Spleen (tissue), 11 donors: ENCODE measurements around the gene GJA9. TPM values are rescaled to one million over a fixed set of nuclear protein-coding genes. Genes with fewer than 3 reads are reported as not detected.

Experiments
- DNase-seq: peaks from one replicate; pipeline ENCODE4 v3.0.0-alpha.2; 2020
- H3K27ac ChIP-seq, 8 donors: fragments of 200-600 bp; sonication (generic) in 7 of 8; 1 replicate in 4 of 8; 2 replicates in 4 of 8; pipeline versions ENCODE4 v1.5.0 to v1.8.0; 2016 to 2021; ENCODE audit warnings: inconsistent platforms in 4 of 8, mild to moderate bottlenecking in 4 of 8, moderate library complexity in 1 of 8
- H3K27me3 ChIP-seq, 7 donors: fragments of 200-600 bp; sonication (generic) in 6 of 7; replicated peaks in 1 of 7; 1 replicate in 4 of 7; 2 replicates in 3 of 7; pipeline versions ENCODE4 v1.5.0 to v1.8.0; 2016 to 2021; ENCODE audit warnings: inconsistent platforms in 3 of 7, mild to moderate bottlenecking in 1 of 7
- H3K36me3 ChIP-seq, 6 donors: fragments of 200-600 bp; sonication (generic) in 5 of 6; 1 replicate in 4 of 6; 2 replicates in 2 of 6; pipeline versions ENCODE4 v1.5.0 to v1.8.0; 2016 to 2021; ENCODE audit warnings: inconsistent platforms in 2 of 6
- H3K4me1 ChIP-seq, 6 donors: fragments of 200-600 bp; sonication (generic) in 5 of 6; 1 replicate in 3 of 6; 2 replicates in 3 of 6; pipeline versions ENCODE4 v1.5.0 to v1.8.0; 2016 to 2021; ENCODE audit warnings: inconsistent platforms in 3 of 6
- H3K4me3 ChIP-seq, 8 donors: fragments of 200-600 bp; sonication (generic) in 7 of 8; 1 replicate in 4 of 8; 2 replicates in 4 of 8; pipeline versions ENCODE4 v1.5.0 to v1.8.0; 2016 to 2021; ENCODE audit warnings: inconsistent platforms in 4 of 8, mild to moderate bottlenecking in 4 of 8, moderate library complexity in 2 of 8
- H3K9me3 ChIP-seq, 8 donors: fragments of 200-600 bp; sonication (generic) in 7 of 8; 1 replicate in 4 of 8; 2 replicates in 4 of 8; pipeline versions ENCODE4 v1.5.0 to v1.8.0; 2016 to 2021; ENCODE audit warnings: inconsistent platforms in 4 of 8
- POLR2A ChIP-seq, 3 donors: fragments of 450-650 bp; IDR thresholded peaks; one replicate each; pipeline ENCODE4 v1.5.1; 2017; ENCODE audit warnings: antibody characterized with exemption in 3 of 3, mild to moderate bottlenecking in 1 of 3
- POLR2AphosphoS5 ChIP-seq, 3 donors: sonication (generic); formaldehyde crosslinking; IDR thresholded peaks; one replicate each; pipeline ENCODE4 v1.5.1; 2017; ENCODE audit warnings: antibody characterized with exemption in 3 of 3
- WGBS, 5 donors: extraction: QIAGEN DNeasy Blood & Tissue Kit in 3 of 5; methylation state at CpG; one replicate each; pipeline versions ENCODE4 v1.1.5 to v1.1.7; 2013 to 2018; 5-methylcytosine and 5-hydroxymethylcytosine counted together
- intact Hi-C: fragments of 100-400 bp; cut with DNase I; formaldehyde crosslinking; loops from one replicate; pipeline ENCODE4 v1.15.0; 2023; ENCODE audit warnings: low total_unique reads
- polyA plus RNA-seq, 3 donors: library from polyadenylated mRNA; stranded (reverse); fragments of 200-250 nt; gene quantifications; one replicate each; pipeline ENCODE4 v1.2.1, GENCODE V29; 2013
- small RNA-seq, 4 donors: library from RNA; depleted of rRNA; stranded (forward); fragments of <200 nt; gene quantifications; one replicate each; pipeline ENCODE3, GENCODE V24; 2016
- total RNA-seq, 7 donors: library from RNA; depleted of rRNA in 3 of 7; stranded (reverse); fragments of >200 nt in 3 of 7; fragmentation: NEBNext Ultra II Directional in 4 of 7; extraction: Animal tissue kit (Norgen Biotek cat#: 25700) in 4 of 7; gene quantifications; one replicate each; pipeline versions ENCODE4 v1.1.0 to v1.2.1, GENCODE V29; 2016 to 2021
- TF ChIP-seq, protein P1 (sequence below), 11 experiments: fragments of 200-600 bp in 7 of 11; fragments of 450-650 bp in 4 of 11; sonication (generic) in 4 of 11; IDR thresholded peaks in 8 of 11; conservative IDR thresholded peaks in 3 of 11; 1 replicate in 7 of 11; 2 replicates in 4 of 11; pipeline versions ENCODE4 v1.4.0 to v1.8.0; 2016 to 2021; ENCODE audit warnings: antibody characterized with exemption in 11 of 11, inconsistent platforms in 4 of 11, mild to moderate bottlenecking in 1 of 11
- donor health status: healthy with polysubstance abuse.
- donor health status: DM: no; HTN: no; CAD: no; lungs with moderate emphysema.
- donor health status: DM: no; HTN: no; CAD: no.
- donor health status: Bipolar disorder and iron deficiency.
- donor health status: healthy.
- donor health status: DM: no; HTN: no; CAD: no.
- donor health status: DM: yes; HTN: yes; CAD: no.

GJA9 gene
- total and polyA plus RNA-seq, 10 donors, result 0.06 TPM; not detected in 9

DNA sequence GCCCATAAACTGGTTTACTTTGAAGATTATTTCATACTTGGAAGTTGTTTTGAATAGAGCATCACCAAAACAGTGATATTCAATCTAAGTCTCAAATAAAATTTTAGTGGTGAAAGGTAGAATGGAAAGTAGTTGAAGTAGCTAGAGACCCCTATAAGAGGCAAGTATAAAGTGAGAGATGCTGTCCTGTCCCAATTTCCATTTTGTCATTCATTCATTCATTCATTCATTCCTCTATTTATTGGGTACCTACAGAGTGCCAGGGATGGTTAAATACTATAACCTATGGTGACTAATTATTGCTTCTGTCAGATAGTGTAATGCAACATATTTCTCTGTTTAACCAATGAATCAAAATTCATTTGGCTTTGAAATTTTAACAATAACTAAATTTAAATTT lies 54.5 kb downstream of the GJA9 start:
- TF ChIP-seq POLR2A (IDR thresholded peaks at IDR 0.05) (no peak), POLR2AphosphoS5 (IDR thresholded peaks at IDR 0.05) (no peak)
- TF ChIP-seq, protein P1, sequence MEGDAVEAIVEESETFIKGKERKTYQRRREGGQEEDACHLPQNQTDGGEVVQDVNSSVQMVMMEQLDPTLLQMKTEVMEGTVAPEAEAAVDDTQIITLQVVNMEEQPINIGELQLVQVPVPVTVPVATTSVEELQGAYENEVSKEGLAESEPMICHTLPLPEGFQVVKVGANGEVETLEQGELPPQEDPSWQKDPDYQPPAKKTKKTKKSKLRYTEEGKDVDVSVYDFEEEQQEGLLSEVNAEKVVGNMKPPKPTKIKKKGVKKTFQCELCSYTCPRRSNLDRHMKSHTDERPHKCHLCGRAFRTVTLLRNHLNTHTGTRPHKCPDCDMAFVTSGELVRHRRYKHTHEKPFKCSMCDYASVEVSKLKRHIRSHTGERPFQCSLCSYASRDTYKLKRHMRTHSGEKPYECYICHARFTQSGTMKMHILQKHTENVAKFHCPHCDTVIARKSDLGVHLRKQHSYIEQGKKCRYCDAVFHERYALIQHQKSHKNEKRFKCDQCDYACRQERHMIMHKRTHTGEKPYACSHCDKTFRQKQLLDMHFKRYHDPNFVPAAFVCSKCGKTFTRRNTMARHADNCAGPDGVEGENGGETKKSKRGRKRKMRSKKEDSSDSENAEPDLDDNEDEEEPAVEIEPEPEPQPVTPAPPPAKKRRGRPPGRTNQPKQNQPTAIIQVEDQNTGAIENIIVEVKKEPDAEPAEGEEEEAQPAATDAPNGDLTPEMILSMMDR (IDR thresholded peaks at IDR 0.05 in 8 of 11, conservative IDR thresholded peaks at IDR 0.05 in 3 of 11), result no peak
- no peak overlapping the region for H3K27ac ChIP-seq

DNA sequence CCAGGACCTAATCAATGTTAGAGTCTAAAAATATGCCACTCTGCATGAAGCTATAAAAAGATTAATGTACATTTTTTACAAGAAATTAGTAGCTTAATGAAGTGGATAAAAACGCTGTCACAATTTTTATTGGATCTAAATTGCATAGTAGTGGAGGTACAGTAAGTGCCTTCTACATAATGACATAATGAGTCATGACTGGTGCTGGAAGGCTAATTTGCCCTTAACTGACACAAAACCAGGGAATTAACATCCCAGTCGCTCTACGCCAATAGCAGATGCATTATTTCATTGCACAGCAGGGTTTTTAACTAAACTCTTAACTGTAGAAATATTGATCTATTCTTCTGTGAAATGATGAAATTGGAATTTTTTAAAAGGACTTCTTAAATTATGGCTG lies 55.1 kb downstream of the GJA9 start:
- Histone ChIP-seq H3K4me3 (no peak overlapping the region), H3K36me3 (no peaks in the 10 kb centered on the region), H3K4me1 (peaks cover 0 to 5% (median 0%) of the 10 kb centered on the region in 6 donors), H3K27me3 (peaks cover 0 to 65% (median 0%) of the 10 kb centered on the region in 7 donors), H3K9me3 (no peaks in the 10 kb centered on the region), H3K27ac (no peak overlapping the region)
- 79 to 89% (median 88%) methylated on average over 3 of the region's 3 CpGs for WGBS, 5 donors
- no peak for DNase-seq
- intact Hi-C loops, result no loop called here
- TF ChIP-seq POLR2A (IDR thresholded peaks at IDR 0.05) (no peak), POLR2AphosphoS5 (IDR thresholded peaks at IDR 0.05) (no peak)
- TF ChIP-seq, protein P1 (IDR thresholded peaks at IDR 0.05 in 8 of 11, conservative IDR thresholded peaks at IDR 0.05 in 3 of 11), result no peak

More for the DNA sequence above, 54.5 kb downstream of the GJA9 start:
- no peak overlapping the region for H3K4me3 ChIP-seq
- no peak for DNase-seq
- H3K27me3 ChIP-seq, result peaks cover 0 to 59% (median 0%) of the 10 kb centered on the region in 7 donors
- H3K4me1 ChIP-seq, result peaks cover 0 to 5% (median 0%) of the 10 kb centered on the region in 6 donors
- no peaks in the 10 kb centered on the region for H3K36me3 ChIP-seq
- intact Hi-C loops, result no loop called here
- no peaks in the 10 kb centered on the region for H3K9me3 ChIP-seq

Small RNAs within 50 kb of the gene (small RNA-seq; reads per million reads assigned to genes)
- gene GJA9-MYCBP, result 0 reads per million in 4 donors
- gene RNU6-605P, result 0 reads per million in 4 donors

Other genes with a start within 250 kb of the GJA9 start
- 10 to 100 TPM; 17.3 to 28.1 (median 22.4) TPM for gene RRAGC, start 21.8 kb downstream of the GJA9 start, total RNA-seq
- gene RRAGC, start 21.8 kb downstream of the GJA9 start, polyA plus RNA-seq, result 10 to 100 TPM in 2 of 3 donors, 1 to 10 TPM in 1; 9.4 to 18.2 (median 13.2) TPM
- gene MYCBP, start 8.2 kb downstream of the GJA9 start, total RNA-seq, result 10 to 100 TPM in 5 of 7 donors, 1 to 10 TPM in 2; 8.1 to 20.9 (median 14.9) TPM
- gene MYCBP, start 8.2 kb downstream of the GJA9 start, polyA plus RNA-seq, result 10 to 100 TPM in 2 of 3 donors, 1 to 10 TPM in 1; 8.3 to 14.5 (median 11.0) TPM
- 1 to 10 TPM in 2 of 7 donors, under 1 TPM in 1, not detected in 4; 0.25 to 1.9 (median 1.2) TPM for gene RHBDL2, start 60.2 kb upstream of the GJA9 start, total RNA-seq
- gene RHBDL2, start 60.2 kb upstream of the GJA9 start, polyA plus RNA-seq, result under 1 TPM; 0.07 to 0.38 (median 0.10) TPM
- gene AKIRIN1, start 109.7 kb upstream of the GJA9 start, total RNA-seq, result 10 to 100 TPM; 40.0 to 57.2 (median 45.6) TPM
- gene AKIRIN1, start 109.7 kb upstream of the GJA9 start, polyA plus RNA-seq, result 10 to 100 TPM; 16.2 to 29.8 (median 21.7) TPM
- gene NDUFS5, start 144.8 kb upstream of the GJA9 start, total RNA-seq, result 100 to 1,000 TPM in 5 of 7 donors, 10 to 100 TPM in 2; 89.7 to 296 (median 120) TPM
- gene NDUFS5, start 144.8 kb upstream of the GJA9 start, polyA plus RNA-seq, result 100 to 1,000 TPM; 292 to 338 (median 297) TPM